Measurements from ENCODE around the gene ASB3. TPM values are rescaled to one million over a fixed set of nuclear protein-coding genes. Genes with fewer than 3 reads are reported as not detected.

Gene ASB3
- polyA plus RNA-seq, 1 donor from 2014 or later: 60.4 TPM

GRCh38 chr2:53829273-53829979 is 42.7 kb upstream of the ASB3 start:
- no peaks in the 10 kb centered on the region for H4K20me1 ChIP-seq (ENCODE audit: insufficient read depth)
- H3K79me2 ChIP-seq (replicated peaks; ENCODE audit: insufficient read depth, low read length): no peaks in the 10 kb centered on the region
- no peaks in the 10 kb centered on the region for H3K27me3 ChIP-seq (ENCODE audit: insufficient read depth, low read depth, low read length)
- no peak overlapping the region for H3K27ac ChIP-seq (ENCODE audit: low read length)
- H3K36me3 ChIP-seq (ENCODE audit: insufficient read depth, low read length): no peaks in the 10 kb centered on the region
- H3K9me2 ChIP-seq (ENCODE audit: insufficient read depth, low read length): no peaks in the 10 kb centered on the region
- no peak overlapping the region for H3K4me2 ChIP-seq (ENCODE audit: low read length)
- no peak overlapping the region for H3K9ac ChIP-seq (ENCODE audit: low read length)
- no peaks in the 10 kb centered on the region for H3K9me3 ChIP-seq (ENCODE audit: low read length)
- no peak overlapping the region for H2AFZ ChIP-seq (ENCODE audit: low read depth, low read length)
- no peak overlapping the region for H3K4me3 ChIP-seq (ENCODE audit: low read length)
- no peaks in the 10 kb centered on the region for H3F3A ChIP-seq (ENCODE audit: insufficient read depth, low read length, poor library complexity, severe bottlenecking)
- TF ChIP-seq EZH2 (IDR thresholded peaks at IDR 0.05; ENCODE audit: borderline replicate concordance, insufficient read depth, low read length, poor library complexity, severe bottlenecking) (no peak), SMC3 (conservative IDR thresholded peaks at IDR 0.05; ENCODE audit: poor library complexity) (no peak), REST (IDR thresholded peaks at IDR 0.05; ENCODE audit: borderline replicate concordance) (no peak), EP300 (conservative IDR thresholded peaks at IDR 0.05; ENCODE audit: poor library complexity, severe bottlenecking) (no peak), MXI1 (conservative IDR thresholded peaks at IDR 0.05; ENCODE audit: poor library complexity, severe bottlenecking) (no peak), TAF1 (IDR thresholded peaks at IDR 0.05; ENCODE audit: low read depth) (no peak), RAD21 (conservative IDR thresholded peaks at IDR 0.05) (no peak), POLR2AphosphoS5 (IDR thresholded peaks at IDR 0.05) (no peak), CTCF (IDR thresholded peaks at IDR 0.05; ENCODE audit: poor library complexity, severe bottlenecking) (no peak)

- Histone ChIP-seq H3K27ac (ENCODE audit: low read length) (no peak overlapping the region), H3K9me2 (ENCODE audit: insufficient read depth, low read length) (no peaks in the 10 kb centered on the region), H2AFZ (ENCODE audit: low read depth, low read length) (no peak overlapping the region), H3K4me2 (ENCODE audit: low read length) (no peak overlapping the region), H3K9ac (ENCODE audit: low read length) (no peak overlapping the region), H3K79me2 (replicated peaks; ENCODE audit: insufficient read depth, low read length) (no peaks in the 10 kb centered on the region), H4K20me1 (ENCODE audit: insufficient read depth) (no peaks in the 10 kb centered on the region), H3K9me3 (ENCODE audit: low read length) (no peaks in the 10 kb centered on the region), H3F3A (ENCODE audit: insufficient read depth, low read length, poor library complexity, severe bottlenecking) (no peaks in the 10 kb centered on the region), H3K4me3 (ENCODE audit: low read length) (no peak overlapping the region), H3K36me3 (ENCODE audit: insufficient read depth, low read length) (no peaks in the 10 kb centered on the region), H3K27me3 (ENCODE audit: insufficient read depth, low read depth, low read length) (no peaks in the 10 kb centered on the region)
- no peak for TF ChIP-seq SMC3 (conservative IDR thresholded peaks at IDR 0.05; ENCODE audit: poor library complexity)
- TF ChIP-seq EZH2 (IDR thresholded peaks at IDR 0.05; ENCODE audit: borderline replicate concordance, insufficient read depth, low read length, poor library complexity, severe bottlenecking): no peak
These were observed 41.6 kb upstream of the ASB3 start for GRCh38 chr2:53828331-53828730.

Data from neural cell (in vitro differentiated cells).